ENCODE measurements around the gene GALM. TPM values are rescaled to one million over a fixed set of nuclear protein-coding genes. Genes with fewer than 3 reads are reported as not detected.

The GALM gene
- 10.0 and 10.4 TPM in 2 replicates for total RNA-seq (2021)
- long read RNA-seq, transcript GALM-201 (7 exons, 2,484 nt): major isoform, 159 of 166 reads
- long read RNA-seq, partial matches to known transcripts: 2 of 166 reads
- long read RNA-seq, other reads (novel, unspliced or antisense): 5 of 166 reads

GRCh38 chr2:38665854-38666555 is at the start of gene GALM:
Gene GALM (plus strand): TSS chr2:38666114. CDS start chr2:38666162, 48 bp downstream.
- H3K4me1 ChIP-seq (ENCODE audit: insufficient read depth, low read length): no peaks in the 10 kb centered on the region; the same call in 1 of the 2 replicates

More at GRCh38 chr2:38665854-38666555, at the start of gene GALM:
- peak within 1 kb of the TSS; percentile 55 for H3K18ac ChIP-seq (ENCODE audit: insufficient read length, low read depth, low read length)
- no peak within 1 kb of the TSS for H2AK5ac ChIP-seq (ENCODE audit: insufficient read length, low read length)
- no CpG with 5 or more reads among the region's 26 CpGs for WGBS (ENCODE audit: extremely low coverage, insufficient read length, low lambda C conversion rate)
- no peaks in the 10 kb centered on the region for H3K27me3 ChIP-seq (ENCODE audit: insufficient read depth, low read length)
- no peak within 1 kb of the TSS for H2BK120ac ChIP-seq (ENCODE audit: low read depth, low read length, poor library complexity, severe bottlenecking)
- no peaks in the 10 kb centered on the region for H3K79me2 ChIP-seq (ENCODE audit: insufficient read depth, low read length)
- H3K4me3 Mint-ChIP-seq: peak within 1 kb of the TSS; percentile 88 to 93
- peak; percentile 93 for DNase-seq
- no peak within 1 kb of the TSS for H2BK5ac ChIP-seq (ENCODE audit: insufficient read length, low read length)
- no peak within 1 kb of the TSS for H4K5ac ChIP-seq (ENCODE audit: insufficient read length, low read depth, low read length)
- no peak for TF ChIP-seq CTCF (conservative IDR thresholded peaks at IDR 0.05)
- no peaks in the 10 kb centered on the region for H3K9me3 ChIP-seq (ENCODE audit: control insufficient read depth, low read depth, low read length)
- no peak within 1 kb of the TSS for H2BK12ac ChIP-seq (ENCODE audit: insufficient read length, low read depth, low read length)
- H3K79me1 ChIP-seq (ENCODE audit: insufficient read depth, low read depth, low read length, poor library complexity, severe bottlenecking): no peaks in the 10 kb centered on the region
- peak within 1 kb of the TSS; percentile 76 for H3K9ac ChIP-seq (ENCODE audit: extremely low read depth, insufficient read length, low read length)
- H3K4ac ChIP-seq (ENCODE audit: low read depth, low read length): no peak within 1 kb of the TSS
- peaks cover 19 to 21% of the 10 kb centered on the region in 2 experiments for H3K4me1 Mint-ChIP-seq
- peak within 1 kb of the TSS; percentile 86 for H3K4me2 ChIP-seq (ENCODE audit: insufficient read depth, insufficient read length, low read length)
- H3K27ac ChIP-seq (ENCODE audit: insufficient read length, low read depth, low read length): no peak within 1 kb of the TSS
- H4K91ac ChIP-seq (ENCODE audit: insufficient read length, low read depth, low read length): no peak within 1 kb of the TSS
- no peaks in the 10 kb centered on the region for H4K20me1 ChIP-seq (ENCODE audit: control insufficient read depth, insufficient read depth, insufficient read length)
- H2AFZ ChIP-seq (ENCODE audit: low read length): peak within 1 kb of the TSS; percentile 91
- no peak within 1 kb of the TSS for H2BK15ac ChIP-seq (ENCODE audit: low read depth, low read length)
- 0 out of 2 replicates have a peak within 1 kb of the TSS, but pooled peaks have one; percentile 59 for H3K14ac ChIP-seq (ENCODE audit: insufficient read depth, low read length)
- peaks cover 9% of the 10 kb centered on the region for H3K23me2 ChIP-seq (ENCODE audit: insufficient read length, low read depth, low read length, poor library complexity, severe bottlenecking)
- H2BK20ac ChIP-seq (ENCODE audit: low read depth, low read length, poor library complexity, severe bottlenecking): no peak within 1 kb of the TSS
- H3K36me3 Mint-ChIP-seq (ENCODE audit: insufficient read depth in 1 of 3, low read depth in 3 of 3): no peaks in the 10 kb centered on the region
- no peak within 1 kb of the TSS for H3K23ac ChIP-seq (ENCODE audit: insufficient read length, low read depth, low read length)
- peak within 1 kb of the TSS; percentile 70 to 96 (median 93); a peak in 5 of 7 replicates for H3K27ac Mint-ChIP-seq
- no peak within 1 kb of the TSS for H3K56ac ChIP-seq (ENCODE audit: insufficient read length, low read depth, low read length)
- no peaks in the 10 kb centered on the region for H3K27me3 Mint-ChIP-seq (ENCODE audit: low read depth)
- no peak within 1 kb of the TSS for H3T11ph ChIP-seq (ENCODE audit: low read length)
- H4K8ac ChIP-seq (replicated peaks; ENCODE audit: insufficient read length, low read depth, low read length): no peak within 1 kb of the TSS
- H3K9me3 Mint-ChIP-seq: no peaks in the 10 kb centered on the region

Measured in H9 (cell line).